Tibial nerve (tissue), 4 donors: Measurements from ENCODE around the gene FCHSD2.

Experiments
- EP300 ChIP-seq, 2 donors: sonication (generic); formaldehyde crosslinking; IDR thresholded peaks; one replicate each; pipeline ENCODE4 v1.6.1; 2017; ENCODE audit warnings: antibody characterized with exemption in 2 of 2, mild to moderate bottlenecking in 1 of 2
- POLR2A ChIP-seq, 2 donors: fragments of 450-650 bp; IDR thresholded peaks; one replicate each; pipeline ENCODE4 v1.6.1; 2017; ENCODE audit warnings: antibody characterized with exemption in 2 of 2, mild to moderate bottlenecking in 2 of 2, moderate library complexity in 2 of 2
- TF ChIP-seq, protein P1 (sequence below), 5 experiments: fragments of 200-600 bp in 3 of 5; fragments of 450-650 bp in 2 of 5; sonication (generic) in 3 of 5; IDR thresholded peaks; one replicate each; pipeline ENCODE4 v1.5.1; 2016 to 2019; ENCODE audit warnings: antibody characterized with exemption in 5 of 5, mild to moderate bottlenecking in 3 of 5, moderate library complexity in 2 of 5

- TF ChIP-seq, protein P1, sequence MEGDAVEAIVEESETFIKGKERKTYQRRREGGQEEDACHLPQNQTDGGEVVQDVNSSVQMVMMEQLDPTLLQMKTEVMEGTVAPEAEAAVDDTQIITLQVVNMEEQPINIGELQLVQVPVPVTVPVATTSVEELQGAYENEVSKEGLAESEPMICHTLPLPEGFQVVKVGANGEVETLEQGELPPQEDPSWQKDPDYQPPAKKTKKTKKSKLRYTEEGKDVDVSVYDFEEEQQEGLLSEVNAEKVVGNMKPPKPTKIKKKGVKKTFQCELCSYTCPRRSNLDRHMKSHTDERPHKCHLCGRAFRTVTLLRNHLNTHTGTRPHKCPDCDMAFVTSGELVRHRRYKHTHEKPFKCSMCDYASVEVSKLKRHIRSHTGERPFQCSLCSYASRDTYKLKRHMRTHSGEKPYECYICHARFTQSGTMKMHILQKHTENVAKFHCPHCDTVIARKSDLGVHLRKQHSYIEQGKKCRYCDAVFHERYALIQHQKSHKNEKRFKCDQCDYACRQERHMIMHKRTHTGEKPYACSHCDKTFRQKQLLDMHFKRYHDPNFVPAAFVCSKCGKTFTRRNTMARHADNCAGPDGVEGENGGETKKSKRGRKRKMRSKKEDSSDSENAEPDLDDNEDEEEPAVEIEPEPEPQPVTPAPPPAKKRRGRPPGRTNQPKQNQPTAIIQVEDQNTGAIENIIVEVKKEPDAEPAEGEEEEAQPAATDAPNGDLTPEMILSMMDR (IDR thresholded peaks at IDR 0.05): no peak
- TF ChIP-seq EP300 (IDR thresholded peaks at IDR 0.05) (no peak), POLR2A (IDR thresholded peaks at IDR 0.05) (no peak)
Observed at GRCh38 chr11:72996959-72997358, 145.2 kb downstream of the FCHSD2 start.
